HG03025 (cell line): Measurements from ENCODE around the gene DPP7.

Source experiments
- ATAC-seq: cut with Tn5 transposase; IDR thresholded peaks from one replicate; pipeline ENCODE4 v1.9.1; 2021; ENCODE audit warnings: mild to moderate bottlenecking, moderate library complexity; ENCODE audit not compliant: unreplicated experiment, low FRiP score

The DPP7 gene

DNA sequence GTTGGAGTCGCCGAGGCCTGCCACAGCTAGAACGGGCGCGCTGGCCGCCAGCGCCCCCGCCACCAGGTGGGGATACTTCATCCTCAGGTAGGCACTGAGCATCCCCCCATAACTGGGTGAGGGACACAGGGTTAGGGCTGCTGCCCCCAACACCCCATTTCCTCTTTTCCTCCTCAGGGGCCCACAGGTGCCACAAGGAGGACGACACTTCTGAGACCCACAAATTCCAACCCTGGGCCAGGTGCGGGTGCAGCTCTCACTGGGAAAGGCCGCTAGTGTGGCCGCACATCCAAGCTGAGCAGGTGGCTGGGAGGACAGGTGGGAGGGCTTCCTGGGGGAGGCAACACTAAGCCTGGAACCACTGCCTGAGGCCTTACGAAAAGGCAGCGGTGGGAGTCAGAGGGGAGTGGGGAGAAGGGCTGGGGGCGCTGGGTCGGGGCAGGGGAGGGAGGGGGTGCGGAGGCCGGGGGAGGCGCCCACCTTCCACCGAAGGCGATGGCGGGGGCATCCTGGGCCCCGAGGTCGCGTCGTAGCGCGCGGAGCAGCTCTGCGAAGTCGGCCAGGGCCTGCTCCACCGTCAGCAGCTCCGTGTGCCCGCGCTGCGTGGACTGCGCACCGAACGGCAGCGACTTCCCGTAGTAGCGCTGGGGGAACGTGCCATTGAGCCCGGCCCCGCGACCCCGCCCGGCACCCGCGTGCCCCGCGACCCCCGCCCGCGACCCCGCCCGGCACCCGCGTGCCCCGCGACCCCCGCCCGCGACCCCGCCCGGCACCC, 961 bp downstream of the DPP7 start:
- no peak for ATAC-seq

DNA sequence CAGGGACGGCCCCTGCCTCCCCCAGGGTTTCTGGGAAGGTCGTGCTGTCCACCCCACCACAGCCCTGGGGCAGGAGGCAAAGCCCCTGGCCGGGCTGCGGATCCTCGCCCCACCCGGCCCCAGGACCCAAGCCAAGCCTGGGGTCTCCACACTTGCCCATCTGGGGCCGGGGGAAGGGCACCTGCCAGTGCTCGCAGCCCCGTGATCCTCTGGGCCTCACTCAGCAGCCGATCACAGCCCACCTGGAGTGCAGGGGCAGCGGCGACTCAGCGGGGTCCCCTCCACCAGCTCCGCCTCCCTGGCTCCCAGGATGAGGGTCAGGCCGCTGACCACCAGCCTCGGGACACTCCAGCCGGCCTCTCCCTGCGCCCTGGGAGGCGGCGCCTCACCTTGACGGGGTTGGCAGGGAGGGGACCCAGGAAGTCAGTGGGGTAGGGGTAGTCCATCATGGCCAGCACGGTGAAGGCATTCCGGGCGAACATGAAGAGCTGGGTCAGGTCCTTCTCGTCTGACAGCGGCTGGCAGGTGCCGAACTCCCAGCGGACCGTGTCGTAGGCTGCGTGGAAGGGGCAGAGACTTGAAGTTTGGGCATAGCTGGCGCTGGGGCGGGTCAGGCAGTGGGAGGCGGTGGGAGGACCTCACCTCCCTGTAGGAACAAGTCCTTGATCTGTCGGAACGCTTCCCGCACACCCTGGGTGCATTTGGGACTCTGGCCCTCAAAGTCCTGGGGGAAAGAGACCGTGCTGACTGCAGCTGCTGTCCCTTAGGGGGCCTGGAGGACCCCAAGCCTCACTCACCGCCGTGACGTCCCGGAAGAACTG, 1.8 kb downstream of the DPP7 start:
- no peak for ATAC-seq

DNA sequence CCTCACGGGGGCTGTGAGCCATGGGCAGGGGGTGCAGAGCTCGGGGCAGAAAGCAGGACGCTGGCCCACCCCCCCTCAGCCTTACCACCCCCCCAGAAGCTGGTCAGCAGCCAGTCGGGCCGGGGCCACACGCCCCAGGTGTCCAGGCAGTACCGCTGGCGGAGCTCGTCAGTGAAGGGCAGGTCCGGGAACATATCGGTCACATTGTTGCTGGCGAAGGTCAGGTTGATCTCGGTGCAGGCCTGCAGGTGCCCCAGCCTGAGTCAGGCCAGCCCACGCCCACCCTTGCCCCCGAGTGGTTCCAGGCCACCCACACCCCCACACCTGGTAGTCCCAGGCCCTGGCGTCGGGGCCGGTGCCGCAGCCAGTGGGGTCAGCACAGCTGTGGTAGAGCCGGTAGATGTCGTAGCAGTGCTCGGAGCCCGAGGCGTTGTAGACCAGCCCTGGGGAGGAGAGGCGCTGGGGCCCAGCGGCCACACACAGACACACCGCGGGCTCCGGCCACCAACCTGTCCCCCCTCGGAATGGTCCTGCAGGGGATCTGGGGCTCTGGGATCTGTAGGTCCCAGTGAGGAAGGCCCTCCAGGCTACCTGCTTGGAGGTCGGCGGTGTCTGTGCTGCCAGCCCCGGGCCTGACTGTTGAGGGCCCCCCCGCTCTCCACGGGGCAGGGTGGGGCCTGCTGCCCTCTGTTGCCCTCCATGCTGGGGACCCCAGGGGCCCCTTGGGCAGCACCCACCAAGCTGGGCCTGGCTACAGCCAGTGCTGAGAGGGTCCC, 2.6 kb downstream of the DPP7 start:
- no peak for ATAC-seq

DNA sequence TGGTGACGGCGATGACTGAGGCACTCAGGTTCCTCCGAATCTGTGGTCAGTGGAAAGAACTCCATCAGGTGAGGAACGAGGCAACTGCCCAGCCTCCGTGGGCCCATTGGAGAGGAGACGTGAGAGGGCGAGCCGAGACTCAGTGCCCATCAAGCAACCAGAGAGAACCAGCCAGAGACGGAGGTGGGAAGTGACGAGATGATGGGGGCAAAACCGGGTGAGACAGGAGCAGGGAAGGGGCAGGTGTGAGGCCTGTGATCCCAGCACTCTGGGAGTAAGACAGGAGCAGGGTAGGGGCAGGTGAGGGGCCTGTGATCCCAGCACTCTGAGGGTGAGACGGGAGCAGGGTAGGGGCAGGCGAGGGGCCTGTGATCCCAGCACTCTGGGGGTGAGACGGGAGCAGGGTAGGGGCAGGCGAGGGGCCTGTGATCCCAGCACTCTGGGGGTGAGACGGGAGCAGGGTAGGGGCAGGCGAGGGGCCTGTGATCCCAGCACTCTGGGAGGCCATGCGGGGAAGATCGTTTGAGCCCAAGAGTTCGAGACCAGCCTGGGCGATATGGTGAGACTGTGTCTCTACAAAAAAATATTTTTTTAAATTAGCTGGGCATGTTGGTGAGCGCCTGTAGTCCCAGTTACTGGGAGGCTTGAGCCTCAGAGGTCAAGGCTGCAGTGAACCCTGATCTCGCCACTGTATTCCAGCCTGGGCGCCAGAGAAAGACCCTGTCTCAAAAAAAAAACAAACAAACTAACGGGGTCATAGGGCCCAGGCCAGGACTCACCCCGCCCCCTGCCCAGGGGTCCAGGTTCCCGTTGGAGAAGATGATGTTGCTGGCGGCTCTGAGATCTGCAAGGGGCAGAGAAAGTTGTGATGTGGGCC, 3.4 kb downstream of the DPP7 start:
- no peak for ATAC-seq

DNA sequence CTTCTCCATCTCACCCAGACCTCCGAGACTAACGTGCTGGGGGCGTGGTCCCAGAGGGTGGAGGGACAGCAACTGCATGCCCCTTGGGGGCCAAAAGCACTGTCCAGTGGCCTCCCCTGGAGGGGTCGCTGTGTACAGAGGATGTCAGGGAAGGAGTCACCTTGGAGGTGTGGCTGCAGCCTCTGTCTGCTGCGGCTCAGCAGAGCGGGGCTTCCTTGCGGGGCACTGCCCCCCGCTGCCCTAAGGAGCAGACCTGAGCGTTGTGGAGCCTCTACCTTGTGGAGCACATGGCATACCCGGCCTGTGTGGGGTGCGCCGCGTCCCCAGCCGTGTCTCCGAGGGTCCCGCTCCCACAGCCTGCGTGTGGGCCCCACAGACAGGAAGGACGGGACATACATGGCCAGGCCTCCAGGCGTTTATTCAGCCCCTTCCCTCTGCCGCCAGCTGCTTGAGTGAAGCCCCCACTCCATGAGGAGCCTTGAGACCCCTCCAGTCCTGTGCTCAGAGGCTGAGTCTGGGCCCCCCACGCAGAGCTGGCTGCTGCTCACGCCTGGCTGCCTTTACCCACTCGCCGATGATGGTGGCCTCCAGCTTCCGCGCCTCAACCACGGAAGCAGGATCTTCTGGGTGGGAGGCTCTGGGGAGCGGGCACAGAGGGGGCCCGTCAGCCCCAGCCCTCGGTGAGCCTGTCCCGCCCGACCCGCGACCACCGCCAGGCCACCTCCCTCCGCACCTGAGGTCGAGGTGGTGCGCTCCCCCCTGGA, 4.2 kb downstream of the DPP7 start:
- no peak for ATAC-seq

DNA sequence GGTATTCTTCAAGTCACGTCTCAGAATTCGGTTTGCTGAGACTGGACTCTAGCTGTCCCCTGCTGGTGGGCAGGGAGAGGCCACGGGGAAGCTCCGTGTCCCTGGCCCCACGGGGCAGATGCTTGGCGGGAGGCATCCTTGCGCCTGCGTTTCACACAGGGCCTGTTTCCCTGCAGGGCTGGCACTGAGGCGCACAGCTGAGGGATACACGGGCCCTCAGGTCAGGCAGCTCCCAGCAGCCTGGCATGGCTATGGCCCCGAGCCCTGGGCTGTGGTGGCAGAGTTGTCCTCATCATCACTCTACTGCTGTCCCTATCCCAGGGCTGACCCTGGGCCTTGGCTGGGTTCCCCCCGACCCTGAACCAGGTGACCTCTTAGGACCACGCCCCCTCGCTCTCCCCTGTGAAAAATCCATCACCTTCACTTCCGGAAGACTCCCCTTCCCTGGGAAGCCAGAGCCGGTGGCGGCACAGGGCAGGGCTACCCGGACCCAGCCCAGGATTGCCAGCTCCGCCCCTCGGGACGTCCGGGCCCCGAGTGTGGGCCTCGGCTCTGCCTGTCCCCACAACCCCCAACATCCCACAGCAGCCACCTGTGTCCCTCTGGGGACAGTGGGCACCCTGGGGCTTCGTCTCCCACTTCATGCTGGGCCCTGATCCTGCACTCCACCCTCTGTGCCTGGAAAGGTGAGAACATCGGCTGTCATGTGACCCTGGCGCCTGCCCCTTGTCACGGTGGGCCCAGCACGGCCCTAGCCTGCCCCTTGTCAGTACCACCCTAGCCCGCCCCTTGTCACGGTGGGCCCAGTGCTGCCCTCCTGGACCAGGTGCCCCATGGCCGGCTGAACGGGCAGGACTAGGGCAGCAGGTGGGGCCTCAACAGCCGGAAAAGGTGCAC, 5.0 kb downstream of the DPP7 start:
- ATAC-seq = no peak

DNA sequence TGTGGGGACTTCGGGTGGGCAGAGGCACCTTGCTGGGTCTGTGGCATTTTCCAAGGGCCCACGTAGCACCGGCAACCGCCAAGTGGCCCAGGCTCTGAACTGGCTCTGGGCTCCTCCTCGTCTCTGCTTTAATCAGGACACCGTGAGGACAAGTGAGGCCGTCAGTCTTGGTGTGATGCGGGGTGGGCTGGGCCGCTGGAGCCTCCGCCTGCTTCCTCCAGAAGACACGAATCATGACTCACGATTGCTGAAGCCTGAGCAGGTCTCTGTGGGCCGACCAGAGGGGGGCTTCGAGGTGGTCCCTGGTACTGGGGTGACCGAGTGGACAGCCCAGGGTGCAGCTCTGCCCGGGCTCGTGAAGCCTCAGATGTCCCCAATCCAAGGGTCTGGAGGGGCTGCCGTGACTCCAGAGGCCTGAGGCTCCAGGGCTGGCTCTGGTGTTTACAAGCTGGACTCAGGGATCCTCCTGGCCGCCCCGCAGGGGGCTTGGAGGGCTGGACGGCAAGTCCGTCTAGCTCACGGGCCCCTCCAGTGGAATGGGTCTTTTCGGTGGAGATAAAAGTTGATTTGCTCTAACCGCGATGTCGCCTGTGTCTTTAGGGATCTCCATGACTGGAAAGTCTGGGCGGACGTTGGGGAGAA, 5.8 kb downstream of the DPP7 start:
- no peak for ATAC-seq

DNA sequence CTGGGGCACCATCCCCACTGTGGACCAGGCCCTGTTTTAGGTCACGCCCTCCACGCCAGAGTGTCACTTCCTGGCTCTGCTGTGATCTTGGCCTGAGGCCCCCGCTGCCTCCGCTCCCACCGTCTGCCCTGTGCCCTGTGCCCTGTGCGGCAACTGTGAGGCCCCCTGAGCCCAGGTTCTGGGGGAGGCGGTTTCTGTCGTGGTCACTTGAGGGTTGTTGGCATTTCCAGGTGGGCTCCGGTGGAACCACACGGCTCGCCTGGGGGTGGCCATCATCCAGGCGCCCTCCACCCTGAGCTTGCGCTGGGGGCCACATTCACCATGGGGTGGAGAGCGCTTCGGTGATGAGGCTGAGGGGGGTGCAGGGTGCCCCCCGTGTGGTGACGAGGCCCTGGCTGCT, 6.6 kb downstream of the DPP7 start:
- ATAC-seq = no peak

DNA sequence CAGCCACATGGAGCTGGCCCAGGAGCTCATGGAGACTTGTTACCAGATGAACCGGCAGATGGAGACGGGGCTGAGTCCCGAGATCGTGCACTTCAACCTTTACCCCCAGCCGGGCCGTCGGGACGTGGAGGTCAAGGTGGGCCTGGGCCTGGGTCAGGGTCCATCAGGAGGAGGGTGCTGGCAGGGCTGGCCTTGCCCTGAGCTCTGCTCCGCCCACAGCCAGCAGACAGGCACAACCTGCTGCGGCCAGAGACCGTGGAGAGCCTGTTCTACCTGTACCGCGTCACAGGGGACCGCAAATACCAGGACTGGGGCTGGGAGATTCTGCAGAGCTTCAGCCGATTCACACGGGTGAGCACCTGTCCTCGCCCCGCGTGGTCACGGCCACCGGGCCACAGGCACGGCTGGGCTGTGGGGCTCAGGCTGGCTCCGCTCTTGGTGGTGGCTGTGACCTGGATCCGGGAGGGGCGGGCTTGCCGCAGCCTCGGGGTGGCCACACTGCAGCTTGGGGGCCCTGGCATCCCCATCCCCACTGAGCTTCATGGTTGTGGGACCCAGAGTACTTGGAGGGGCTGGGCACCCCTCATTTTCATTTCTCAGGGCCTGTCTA, 7.1 kb downstream of the DPP7 start:
- ATAC-seq = no peak

DNA sequence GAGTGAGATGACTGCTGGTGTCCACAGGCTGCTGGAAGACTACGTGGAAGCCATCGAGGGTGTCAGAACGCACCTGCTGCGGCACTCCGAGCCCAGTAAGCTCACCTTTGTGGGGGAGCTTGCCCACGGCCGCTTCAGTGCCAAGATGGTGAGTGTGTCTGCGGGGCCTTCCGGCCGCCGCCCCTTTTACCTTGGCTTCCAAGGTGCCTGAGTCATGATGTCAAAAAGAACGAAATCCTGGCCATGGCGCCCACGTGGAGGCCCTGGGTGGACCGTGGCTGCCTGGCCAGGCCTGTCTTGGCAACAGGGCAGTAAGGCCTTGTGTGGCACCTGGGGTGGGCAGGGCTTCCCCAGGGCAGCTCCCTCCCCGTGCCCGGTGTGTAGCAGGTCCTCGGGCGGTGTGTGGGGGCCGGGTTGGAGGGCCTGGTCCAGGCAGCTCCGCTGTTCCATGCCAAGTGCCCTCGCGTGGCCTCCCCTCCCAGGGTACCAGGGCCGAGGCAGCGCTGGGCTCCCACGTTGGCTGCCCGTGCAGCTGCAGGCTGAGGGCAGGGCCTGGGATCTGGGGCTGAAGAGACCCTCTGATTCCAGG, 7.8 kb downstream of the DPP7 start:
- ATAC-seq = no peak

DNA sequence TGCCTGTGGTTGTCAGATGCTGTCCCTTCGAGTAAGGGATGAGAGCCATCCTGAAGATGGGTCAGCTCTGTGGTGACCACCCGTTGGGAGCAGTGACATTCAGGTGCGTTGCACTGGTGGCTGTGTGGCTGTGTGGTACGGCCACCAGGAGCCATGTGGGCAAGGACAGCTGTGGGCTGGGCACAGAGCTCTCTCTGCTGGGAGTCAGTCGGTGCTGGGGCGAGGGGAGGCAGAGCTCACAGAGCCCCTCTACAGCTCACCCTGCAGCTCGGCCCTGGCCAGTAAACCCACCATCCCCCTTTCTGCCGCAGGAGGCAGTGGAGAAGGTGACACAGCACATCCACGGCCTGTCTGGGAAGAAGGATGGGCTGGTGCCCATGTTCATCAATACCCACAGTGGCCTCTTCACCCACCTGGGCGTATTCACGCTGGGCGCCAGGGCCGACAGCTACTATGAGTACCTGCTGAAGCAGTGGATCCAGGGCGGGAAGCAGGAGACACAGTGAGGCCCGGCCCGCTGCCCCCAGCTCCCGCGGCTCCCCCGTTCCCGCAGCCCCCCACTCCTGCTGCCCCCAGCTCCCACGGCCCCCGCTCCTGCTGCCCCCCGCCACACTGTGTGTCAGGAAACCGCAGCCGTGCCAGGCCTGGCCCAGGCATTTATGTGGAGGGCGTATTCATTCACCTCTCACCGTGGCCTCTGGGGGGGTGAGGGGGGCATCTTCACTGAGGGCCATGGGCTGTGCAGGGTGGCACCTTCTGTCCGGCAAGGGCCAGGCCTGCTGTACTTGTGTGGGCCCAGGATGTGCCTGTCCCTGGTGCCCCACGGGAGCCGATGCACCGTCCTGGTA, 8.5 kb downstream of the DPP7 start:
- ATAC-seq = no peak

DNA sequence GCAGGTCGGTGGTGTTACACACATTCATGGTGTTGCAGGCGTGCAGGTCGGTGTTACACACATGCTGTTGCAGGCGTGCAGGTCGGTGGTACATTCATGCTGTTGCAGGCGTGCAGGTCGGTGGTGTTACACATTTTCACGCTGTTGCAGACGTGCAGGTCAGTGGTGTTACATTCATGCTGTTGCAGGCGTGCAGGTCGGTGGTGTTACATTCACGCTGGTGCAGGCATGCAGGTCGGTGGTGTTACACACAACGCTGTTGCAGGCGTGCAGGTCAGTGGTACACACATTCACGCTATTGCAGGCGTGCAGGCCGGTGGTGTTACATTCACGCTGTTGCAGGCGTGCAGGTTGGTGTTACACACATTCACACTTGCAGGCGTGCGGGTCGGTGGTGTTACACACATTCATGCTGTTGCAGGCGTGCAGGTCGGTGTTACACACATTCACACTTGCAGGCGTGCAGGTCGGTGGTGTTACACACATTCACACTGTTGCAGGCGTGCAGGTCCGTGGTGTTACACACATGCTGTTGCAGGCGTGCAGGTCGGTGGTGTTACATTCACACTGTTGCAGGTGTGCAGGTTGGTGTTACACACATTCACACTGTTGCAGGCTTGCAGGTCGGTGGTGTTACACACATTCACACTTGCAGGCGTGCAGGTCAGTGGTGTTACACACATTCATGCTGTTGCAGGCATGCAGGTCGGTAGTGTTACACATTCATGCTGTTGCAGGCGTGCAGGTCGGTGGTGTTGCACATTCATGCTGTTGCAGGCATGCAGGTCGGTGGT, 11.1 kb downstream of the DPP7 start:
- no peak for ATAC-seq

DNA sequence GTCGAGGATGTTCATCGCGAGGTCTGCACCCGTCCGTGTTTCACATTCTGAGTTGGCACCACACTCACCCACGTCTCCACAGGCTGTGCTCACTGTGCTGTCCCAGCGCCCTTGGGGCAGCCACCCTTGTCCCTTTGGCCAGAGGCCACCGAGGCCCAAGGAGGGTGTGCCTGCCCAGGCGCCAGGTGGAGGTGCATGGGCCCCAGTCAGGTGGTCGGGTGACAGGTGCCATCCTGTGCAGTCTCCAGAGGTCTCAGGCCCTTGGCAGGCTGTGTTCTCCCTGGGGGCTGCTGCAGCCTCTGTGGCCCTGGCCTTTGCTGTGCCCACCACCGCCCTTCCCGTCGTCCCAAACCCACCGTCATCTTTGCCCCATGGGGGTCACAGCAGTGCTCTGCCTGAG, 15.3 kb downstream of the DPP7 start:
- no peak for ATAC-seq

DNA sequence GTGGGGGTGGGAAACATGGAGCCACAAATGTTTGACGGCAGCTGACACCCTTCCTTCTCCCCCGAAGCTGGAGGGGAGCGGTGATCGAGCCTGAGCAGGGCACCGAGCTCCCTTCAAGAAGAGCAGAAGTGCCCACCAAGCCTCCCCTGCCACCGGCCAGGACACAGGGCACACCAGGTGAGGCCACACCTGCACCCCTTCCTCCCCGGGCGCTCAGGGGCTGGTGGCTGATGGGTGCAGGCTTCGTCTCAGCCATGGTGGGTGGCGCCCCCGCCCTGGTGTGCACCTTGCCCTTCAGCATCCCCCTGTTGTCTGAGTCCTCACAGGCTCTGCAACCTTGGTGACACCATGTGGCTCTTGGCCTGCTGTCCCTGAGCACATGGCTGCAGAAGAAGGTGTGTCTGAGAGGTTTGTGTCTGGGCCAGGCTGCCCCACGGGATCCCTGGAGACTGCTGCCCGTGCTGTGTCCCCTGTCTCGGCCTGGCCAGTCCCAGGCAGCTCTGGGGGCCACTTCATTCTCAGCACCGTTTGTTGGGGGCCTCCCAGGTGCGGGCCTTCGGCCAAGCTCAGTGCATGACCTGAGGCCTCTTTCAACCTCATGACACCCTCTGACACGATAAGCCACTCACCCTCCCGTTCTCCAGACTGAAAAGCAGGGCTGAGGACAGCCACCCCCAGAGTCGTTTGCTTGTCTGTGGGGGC, 16.6 kb downstream of the DPP7 start:
- ATAC-seq = no peak
